NK-92 treated with Interleukin-12 subunit alpha and Interleukin-12 subunit beta, amount 100 ng/mL, for 24 hours (cell line): Measurements from ENCODE around the gene IPCEF1.

Experiments used
- DNase-seq: peaks from one replicate; lab custom pipeline; 2025; lab: John Stamatoyannopoulos, UW

Gene IPCEF1

GRCh38 chr6:154159126-154159525 lies 197.5 kb downstream of the IPCEF1 start:
- no peak for DNase-seq

- DNase-seq, result no peak
These were observed 198.9 kb downstream of the IPCEF1 start for GRCh38 chr6:154157706-154158105.

GRCh38 chr6:154157082-154157481 lies 199.5 kb downstream of the IPCEF1 start:
- no peak for DNase-seq

- DNase-seq, result peak; percentile 31
These were observed 200.3 kb downstream of the IPCEF1 start for GRCh38 chr6:154156135-154156896.

DNA sequence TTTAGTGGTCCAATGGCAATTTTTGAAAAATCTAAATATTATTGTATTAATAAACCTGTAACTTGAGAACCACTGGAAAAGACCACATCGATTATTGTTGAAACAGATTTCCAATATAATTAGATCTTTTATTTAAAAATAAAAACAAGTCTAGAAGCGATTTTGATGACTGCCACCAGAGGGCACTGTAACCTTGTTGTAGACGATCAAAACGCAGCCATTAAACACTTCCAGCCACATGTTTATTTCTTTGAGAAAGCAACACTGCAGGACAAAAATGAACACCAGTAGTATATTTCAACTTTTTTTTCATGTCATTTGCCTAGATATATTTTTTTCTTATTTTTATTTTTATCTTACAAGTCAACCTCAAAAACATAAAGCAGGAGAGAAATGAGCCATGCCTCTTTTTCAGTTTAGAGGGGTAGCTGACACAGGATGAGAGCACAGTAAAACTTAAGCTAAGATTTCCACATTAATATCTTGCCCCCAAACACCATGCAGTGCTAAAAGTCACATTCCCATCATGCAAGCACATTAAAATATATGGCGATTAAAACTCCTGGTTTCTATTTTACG lies 202.1 kb downstream of the IPCEF1 start:
- peak; percentile 33 for DNase-seq

GRCh38 chr6:154143753-154144152 lies 212.8 kb downstream of the IPCEF1 start:
- DNase-seq, result no peak

DNA sequence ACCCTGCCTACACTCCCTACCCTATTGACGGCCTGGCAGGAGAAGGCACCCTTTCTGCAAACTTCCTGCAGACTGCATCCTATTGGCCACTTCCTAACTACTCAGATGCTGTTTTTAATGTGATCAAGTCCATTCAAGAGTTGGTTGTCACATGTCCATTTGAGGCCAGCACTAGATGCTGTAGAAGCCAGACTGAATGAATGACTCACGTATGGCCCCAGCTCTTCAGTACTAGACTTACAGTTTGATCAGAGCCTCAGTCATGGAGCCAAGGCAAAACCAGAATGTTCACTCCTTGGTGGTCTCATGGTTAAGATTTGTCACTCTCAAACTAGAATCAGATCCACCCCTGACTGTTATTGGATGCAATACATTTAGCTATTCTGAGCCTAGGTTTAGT lies 215.9 kb downstream of the IPCEF1 start:
- DNase-seq, result no peak

DNA sequence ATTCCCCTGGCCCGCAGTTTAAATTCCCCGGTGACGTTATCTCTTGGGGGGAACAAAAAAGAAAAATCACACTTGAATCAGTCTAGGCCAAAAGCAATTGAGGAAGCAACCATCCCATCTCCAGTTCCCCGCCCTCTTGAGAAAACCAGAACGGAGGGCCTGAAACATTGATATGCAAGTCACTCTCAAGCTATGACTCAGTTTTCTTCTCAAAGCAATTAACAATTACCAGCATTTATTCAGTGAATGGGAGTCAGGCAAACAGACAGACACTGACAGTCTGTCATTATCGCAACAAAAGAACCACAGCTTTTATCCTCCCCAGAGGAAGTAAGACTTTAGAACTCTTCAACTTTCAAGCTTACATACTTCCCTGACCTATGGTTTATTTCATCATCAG lies 216.7 kb downstream of the IPCEF1 start:
- DNase-seq, result no peak

GRCh38 chr6:154138793-154139192 lies 217.8 kb downstream of the IPCEF1 start:
- no peak for DNase-seq

GRCh38 chr6:154134471-154135147 lies 222.0 kb downstream of the IPCEF1 start:
- no peak for DNase-seq

GRCh38 chr6:154127657-154128056 lies 228.9 kb downstream of the IPCEF1 start:
- no peak for DNase-seq

GRCh38 chr6:154125421-154125820 lies 231.2 kb downstream of the IPCEF1 start:
- no peak for DNase-seq

- DNase-seq, result no peak
These were observed 233.2 kb downstream of the IPCEF1 start for GRCh38 chr6:154123155-154123956.

DNA sequence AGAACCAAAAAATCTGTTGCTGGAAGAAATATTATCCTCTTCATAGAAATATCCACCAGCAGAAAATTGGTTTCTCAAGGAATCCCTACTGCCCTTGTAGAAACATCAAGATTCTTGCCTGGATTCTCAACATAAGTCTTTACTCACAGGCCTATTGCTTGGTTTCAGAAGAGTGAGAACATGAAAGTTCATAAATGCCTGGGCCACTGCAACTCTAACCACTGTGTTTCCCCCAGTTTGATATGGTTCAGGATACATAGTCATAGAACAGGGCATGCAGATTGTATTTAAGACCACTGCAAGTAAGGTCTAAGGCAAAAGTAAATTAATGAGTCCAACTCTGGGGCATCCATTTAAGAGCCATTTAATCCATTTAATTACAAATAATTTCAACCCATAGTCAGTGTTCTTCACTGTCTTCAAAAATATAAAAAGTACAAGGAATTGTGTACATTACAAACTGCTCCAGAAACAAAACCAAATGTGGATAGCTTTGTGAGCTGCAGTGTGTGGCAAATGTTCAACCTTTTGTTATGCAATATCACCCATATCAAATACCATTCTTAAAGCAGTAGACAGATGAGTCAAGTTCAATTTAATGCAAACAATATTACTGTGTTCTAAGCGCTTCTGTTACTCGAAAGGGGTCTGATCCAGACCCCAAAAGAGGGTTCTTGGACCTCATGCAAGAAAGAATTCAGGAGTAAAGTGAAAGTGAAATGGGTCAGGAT lies 234.2 kb downstream of the IPCEF1 start:
- DNase-seq, result no peak

DNA sequence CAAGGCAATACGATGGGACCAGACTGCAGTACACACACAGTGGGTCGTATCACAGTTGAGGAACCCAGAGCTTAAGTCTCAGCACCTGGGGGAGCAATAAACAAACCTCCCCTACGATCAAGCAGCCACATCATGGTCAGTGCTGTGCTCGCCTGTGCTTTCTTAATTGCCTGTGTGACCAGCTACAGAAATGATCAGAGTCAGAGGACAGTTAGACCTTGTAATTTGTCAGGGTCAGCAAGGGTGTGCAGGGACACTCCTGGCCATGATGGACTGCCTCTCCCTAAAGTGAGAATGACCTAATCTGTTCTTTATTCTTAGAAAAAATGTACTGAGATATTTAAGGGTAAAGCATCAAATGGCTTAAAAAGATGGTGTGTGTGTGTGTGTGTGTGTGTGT lies 239.1 kb downstream of the IPCEF1 start:
- no peak for DNase-seq

DNA sequence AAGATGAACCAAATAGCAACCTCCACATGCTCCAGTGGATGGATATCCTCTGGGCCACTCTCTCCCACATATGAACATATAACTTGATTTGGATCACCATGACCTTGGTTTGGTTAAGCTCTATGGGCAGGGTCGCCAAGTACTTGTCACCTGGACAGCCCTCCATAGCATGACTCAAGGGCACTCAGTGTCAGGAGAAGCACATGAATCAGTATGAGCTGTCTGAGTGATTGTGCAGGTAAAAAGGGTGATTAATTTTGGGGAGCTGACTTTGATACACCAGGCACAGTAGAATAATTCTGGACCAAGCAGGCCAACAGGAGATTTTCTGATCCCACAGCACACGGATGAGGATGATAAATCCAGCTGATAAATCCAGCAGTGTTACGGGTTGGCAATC lies 243.2 kb downstream of the IPCEF1 start:
- no peak for DNase-seq

DNA sequence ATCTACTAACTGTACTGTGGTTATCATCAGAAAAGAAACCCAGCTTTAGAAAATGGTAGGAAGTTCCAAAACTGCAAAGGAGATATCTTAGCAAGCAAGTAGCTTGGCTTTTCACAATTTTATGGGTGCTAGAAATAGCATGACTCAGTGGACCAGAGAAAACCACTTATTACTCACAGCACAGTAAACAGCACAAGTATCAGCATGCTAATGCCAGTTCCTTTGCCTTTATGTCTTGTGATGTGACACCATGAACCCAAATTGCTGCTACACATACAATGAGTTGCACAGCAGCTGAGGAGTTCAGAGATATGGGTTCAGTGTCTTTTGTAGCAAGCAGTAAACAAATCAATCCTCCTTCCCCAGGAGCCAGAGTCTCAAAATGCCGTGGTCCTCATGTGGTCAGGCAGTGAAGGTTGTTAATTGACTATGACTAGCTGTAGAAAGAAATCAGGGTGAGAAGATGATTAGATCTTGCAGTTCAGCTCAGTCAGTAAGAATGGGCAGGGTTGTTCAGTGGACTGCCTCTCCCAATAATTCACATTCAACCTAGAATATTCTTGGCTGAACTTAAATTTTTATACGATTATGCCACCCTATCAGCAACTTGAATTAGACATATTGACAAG lies 244.3 kb downstream of the IPCEF1 start:
- peak; percentile 35 for DNase-seq

DNA sequence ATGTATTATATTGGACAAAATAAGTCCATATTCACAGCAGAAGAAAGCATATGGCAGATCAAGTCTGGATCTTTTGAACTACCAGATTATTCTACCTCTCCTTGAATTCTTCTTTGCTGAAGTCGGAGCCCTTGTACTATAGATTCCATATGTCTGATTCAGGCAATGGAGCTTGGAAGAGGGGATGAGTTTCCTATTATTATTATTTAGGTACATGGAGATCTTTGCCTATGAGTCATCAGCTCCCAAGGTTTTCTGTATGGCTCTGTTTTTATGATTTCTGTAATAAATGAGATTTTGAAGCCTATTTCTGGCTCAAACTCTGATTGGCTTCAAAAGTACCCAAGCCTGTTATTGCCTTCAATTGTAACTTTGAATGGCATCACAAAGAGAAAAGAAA lies 245.6 kb downstream of the IPCEF1 start:
- DNase-seq, result no peak

DNA sequence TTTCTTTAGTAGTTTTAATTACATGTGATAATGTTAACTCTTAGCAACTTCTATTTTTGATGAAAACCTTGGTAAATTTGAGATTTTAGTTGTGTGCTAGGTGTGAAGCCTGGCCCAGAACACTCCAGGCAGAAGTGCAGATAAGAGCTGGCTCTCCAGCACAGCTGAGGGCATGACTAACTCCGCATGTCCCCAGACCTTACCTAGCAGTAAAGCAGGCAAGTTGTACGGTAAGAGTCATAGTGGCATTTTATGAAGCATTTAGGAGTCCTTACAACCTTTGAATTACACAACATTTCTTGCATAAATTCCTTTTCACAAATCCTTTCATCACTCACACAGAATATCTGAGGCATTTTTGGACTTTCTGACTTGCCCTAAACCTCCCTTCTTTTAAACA lies 250.4 kb downstream of the IPCEF1 start:
- no peak for DNase-seq
